Measurements from ENCODE around the gene MET. TPM values are rescaled to one million over a fixed set of nuclear protein-coding genes. Genes with fewer than 3 reads are reported as not detected.
A peak's percentile ranks its signal among the peaks of the same experiment; 100 is the strongest.
"Not testable (repeated sequence)": the region's sequence is repeated elsewhere in the genome, so short reads cannot be mapped to it uniquely, and the experiment has no call there.

The MET gene
- polyA plus RNA-seq, 6 donors from 2014 or later, result not detected

GRCh38 chr7:116810267-116811116, 138.5 kb downstream of the MET start:
- H3K4me1 Mint-ChIP-seq, result no peaks in the 10 kb centered on the region
- peaks cover 0 to 2% (median 0%) of the 10 kb centered on the region in 7 donors for H3K9me3 Mint-ChIP-seq

GRCh38 chr7:116811768-116812167, 139.8 kb downstream of the MET start:
- peaks cover 0 to 2% (median 0%) of the 10 kb centered on the region in 7 donors for H3K9me3 Mint-ChIP-seq
- H3K27me3 Mint-ChIP-seq, result peaks cover 0 to 15% (median 5%) of the 10 kb centered on the region in 3 donors
- H3K4me1 Mint-ChIP-seq, result no peaks in the 10 kb centered on the region
- H3K27ac Mint-ChIP-seq, result peak overlapping the region in 1 of 6 donors; percentile 61
- no peak for ATAC-seq (ENCODE audit: low read depth in 2 of 2)
- no peaks in the 10 kb centered on the region for H3K36me3 Mint-ChIP-seq
- no peak for DNase-seq
- H3K4me3 Mint-ChIP-seq, result no peak overlapping the region

More at GRCh38 chr7:116810267-116811116, 138.5 kb downstream of the MET start:
- ATAC-seq (ENCODE audit: low read depth in 2 of 2) (no peak), DNase-seq (no peak)
- Mint-ChIP-seq H3K27me3 (peaks cover 0 to 15% (median 5%) of the 10 kb centered on the region in 3 donors), H3K4me3 (no peak overlapping the region), H3K27ac (no peak overlapping the region), H3K36me3 (no peaks in the 10 kb centered on the region)

GRCh38 chr7:116812860-116813259, 140.9 kb downstream of the MET start:
- no peaks in the 10 kb centered on the region for H3K36me3 Mint-ChIP-seq
- no peak overlapping the region for H3K4me3 Mint-ChIP-seq
- peaks cover 0 to 22% (median 11%) of the 10 kb centered on the region in 3 donors for H3K27me3 Mint-ChIP-seq
- H3K27ac Mint-ChIP-seq, result no peak overlapping the region
- no peak for DNase-seq
- ATAC-seq (ENCODE audit: low read depth in 2 of 2), result no peak
- H3K9me3 Mint-ChIP-seq, result peaks cover 0 to 2% (median 0%) of the 10 kb centered on the region in 7 donors
- no peaks in the 10 kb centered on the region for H3K4me1 Mint-ChIP-seq

GRCh38 chr7:116813371-116813770, 141.4 kb downstream of the MET start:
- Mint-ChIP-seq H3K4me3 (peak overlapping the region in 1 of 8 donors; percentile 42), H3K27me3 (peaks cover 0 to 21% (median 11%) of the 10 kb centered on the region in 3 donors)
- not testable (repeated sequence) for H3K9me3 Mint-ChIP-seq; H3K27ac Mint-ChIP-seq; DNase-seq; ATAC-seq (ENCODE audit: low read depth in 2 of 2); H3K36me3 Mint-ChIP-seq; H3K4me1 Mint-ChIP-seq

- Mint-ChIP-seq H3K27me3 (peaks cover 5 to 8% (median 7%) of the 10 kb centered on the region in 3 donors), H3K36me3 (no peaks in the 10 kb centered on the region), H3K27ac (no peak overlapping the region), H3K4me1 (no peaks in the 10 kb centered on the region), H3K4me3 (no peak overlapping the region), H3K9me3 (no peaks in the 10 kb centered on the region)
- DNase-seq, result no peak
- no peak for ATAC-seq (ENCODE audit: low read depth in 2 of 2)
Measured at GRCh38 chr7:116815041-116815440, 143.0 kb downstream of the MET start.

- peaks cover 0 to 12% (median 4%) of the 10 kb centered on the region in 7 donors for H3K9me3 Mint-ChIP-seq
- DNase-seq, result no peak
- no peak for ATAC-seq (ENCODE audit: low read depth in 2 of 2)
- H3K4me1 Mint-ChIP-seq, result peaks cover 0 to 6% (median 0%) of the 10 kb centered on the region in 3 donors
- H3K4me3 Mint-ChIP-seq, result no peak overlapping the region
- H3K27ac Mint-ChIP-seq, result no peak overlapping the region
- H3K27me3 Mint-ChIP-seq, result peaks cover 18 to 22% (median 18%) of the 10 kb centered on the region in 3 donors
- no peaks in the 10 kb centered on the region for H3K36me3 Mint-ChIP-seq
Measured at GRCh38 chr7:116820149-116820548, 148.2 kb downstream of the MET start.

GRCh38 chr7:116821647-116822046, 149.7 kb downstream of the MET start:
- DNase-seq; H3K4me3 Mint-ChIP-seq; H3K27ac Mint-ChIP-seq; H3K36me3 Mint-ChIP-seq; ATAC-seq (ENCODE audit: low read depth in 2 of 2); H3K4me1 Mint-ChIP-seq: not testable (repeated sequence)
- Mint-ChIP-seq H3K27me3 (peaks cover 21 to 32% (median 22%) of the 10 kb centered on the region in 3 donors), H3K9me3 (peaks cover 0 to 21% (median 7%) of the 10 kb centered on the region in 7 donors)

GRCh38 chr7:116824449-116824848, 152.5 kb downstream of the MET start:
- Mint-ChIP-seq H3K27me3 (peaks cover 27 to 30% (median 29%) of the 10 kb centered on the region in 3 donors), H3K4me1 (peaks cover 0 to 6% (median 0%) of the 10 kb centered on the region in 3 donors), H3K9me3 (peaks cover 0 to 21% (median 7%) of the 10 kb centered on the region in 7 donors), H3K4me3 (no peak overlapping the region), H3K27ac (no peak overlapping the region), H3K36me3 (no peaks in the 10 kb centered on the region)
- no peak for ATAC-seq (ENCODE audit: low read depth in 2 of 2)
- DNase-seq, result no peak

- DNase-seq, result no peak
Measured at GRCh38 chr7:116828281-116828680, 156.3 kb downstream of the MET start.

GRCh38 chr7:116829041-116829440, 157.0 kb downstream of the MET start:
- peaks cover 0 to 20% (median 7%) of the 10 kb centered on the region in 7 donors for H3K9me3 Mint-ChIP-seq
- DNase-seq, result no peak
- H3K4me1 Mint-ChIP-seq, result peaks cover 0 to 6% (median 0%) of the 10 kb centered on the region in 3 donors
- H3K27ac Mint-ChIP-seq, result peak overlapping the region in 1 of 6 donors; percentile 40
- H3K4me3 Mint-ChIP-seq, result no peak overlapping the region
- H3K27me3 Mint-ChIP-seq, result peaks cover 27 to 41% (median 28%) of the 10 kb centered on the region in 3 donors
- ATAC-seq (ENCODE audit: low read depth in 2 of 2), result no peak
- H3K36me3 Mint-ChIP-seq, result no peaks in the 10 kb centered on the region

More at GRCh38 chr7:116828281-116828680, 156.3 kb downstream of the MET start:
- no peak for ATAC-seq (ENCODE audit: low read depth in 2 of 2)
- no peak overlapping the region for H3K4me3 Mint-ChIP-seq
- H3K27me3 Mint-ChIP-seq, result peaks cover 30 to 34% (median 32%) of the 10 kb centered on the region in 3 donors
- no peak overlapping the region for H3K27ac Mint-ChIP-seq
- no peaks in the 10 kb centered on the region for H3K36me3 Mint-ChIP-seq
- H3K4me1 Mint-ChIP-seq, result peaks cover 0 to 6% (median 0%) of the 10 kb centered on the region in 3 donors
- H3K9me3 Mint-ChIP-seq, result peaks cover 0 to 21% (median 7%) of the 10 kb centered on the region in 7 donors

- peaks cover 0 to 15% (median 4%) of the 10 kb centered on the region in 7 donors for H3K9me3 Mint-ChIP-seq
- H3K4me3 Mint-ChIP-seq, result no peak overlapping the region
- peaks cover 0 to 3% (median 0%) of the 10 kb centered on the region in 3 donors for H3K4me1 Mint-ChIP-seq
- peaks cover 23 to 38% (median 24%) of the 10 kb centered on the region in 3 donors for H3K27me3 Mint-ChIP-seq
- no peaks in the 10 kb centered on the region for H3K36me3 Mint-ChIP-seq
- DNase-seq (no peak), ATAC-seq (ENCODE audit: low read depth in 2 of 2) (no peak)
- no peak overlapping the region for H3K27ac Mint-ChIP-seq
Measured at GRCh38 chr7:116829493-116829892, 157.5 kb downstream of the MET start.

GRCh38 chr7:116832692-116833091, 160.7 kb downstream of the MET start:
- no peaks in the 10 kb centered on the region for H3K4me1 Mint-ChIP-seq
- no peak overlapping the region for H3K27ac Mint-ChIP-seq
- ATAC-seq (ENCODE audit: low read depth in 2 of 2) (no peak), DNase-seq (no peak)
- H3K9me3 Mint-ChIP-seq, result no peaks in the 10 kb centered on the region
- peaks cover 0 to 30% (median 18%) of the 10 kb centered on the region in 3 donors for H3K27me3 Mint-ChIP-seq
- H3K4me3 Mint-ChIP-seq, result no peak overlapping the region
- H3K36me3 Mint-ChIP-seq, result no peaks in the 10 kb centered on the region

- H3K36me3 Mint-ChIP-seq, result no peaks in the 10 kb centered on the region
Measured at GRCh38 chr7:116834815-116835504, 163.0 kb downstream of the MET start.

More at GRCh38 chr7:116834815-116835504, 163.0 kb downstream of the MET start:
- H3K4me3 Mint-ChIP-seq, result no peak overlapping the region
- no peak overlapping the region for H3K27ac Mint-ChIP-seq
- ATAC-seq (ENCODE audit: low read depth in 2 of 2), result no peak
- peaks cover 5 to 28% (median 9%) of the 10 kb centered on the region in 3 donors for H3K27me3 Mint-ChIP-seq
- no peak for DNase-seq
- no peaks in the 10 kb centered on the region for H3K9me3 Mint-ChIP-seq
- no peaks in the 10 kb centered on the region for H3K4me1 Mint-ChIP-seq

Data from naive B cell (primary cell).